A673 (cell line): ENCODE data around the gene SHANK3. TPM values are rescaled to one million over a fixed set of nuclear protein-coding genes. Genes with fewer than 3 reads are reported as not detected.

Experiments
- BruUV-seq: library from RNA; stranded (reverse); fragments of 400-500 nt; replicated peaks from 2 replicates; lab custom pipeline; 2021; lab: Mats Ljungman, UMichigan
- CTCF ChIA-PET: fragments of 300-600 bp; sonication (Branson Sonifier 250); formaldehyde crosslinking; loops from one replicate; lab custom pipeline; 2022; ENCODE audit warnings: antibody characterized with exemption; lab: Charles Lee
- POLR2A ChIA-PET: fragments of 300-600 bp; sonication (Branson Sonifier 250); formaldehyde crosslinking; loops from one replicate; lab custom pipeline; 2022; ENCODE audit warnings: antibody characterized with exemption; ENCODE audit not compliant: low non-redundant PET; lab: Charles Lee
- DNase-seq: peaks from one replicate; pipeline ENCODE4 v3.0.0-alpha.2; 2015; ENCODE audit warnings: low spot score
- H3K27ac ChIP-seq: fragments of 200-600 bp; sonication (generic); 2 replicates; pipeline ENCODE4 v1.5.1; 2016; ENCODE audit warnings: mixed run types, low read depth, mild to moderate bottlenecking, mixed read lengths, antibody characterized with exemption, low read length; ENCODE audit not compliant: poor library complexity, severe bottlenecking
- H3K27me3 ChIP-seq: fragments of 200-600 bp; sonication (generic); replicated peaks from 2 replicates; pipeline ENCODE4 v1.6.1; 2017; ENCODE audit warnings: mixed run types, low read depth, mild to moderate bottlenecking, mixed read lengths, antibody characterized with exemption, low read length; ENCODE audit not compliant: insufficient read depth, poor library complexity
- H3K36me3 ChIP-seq: fragments of 200-600 bp; sonication (generic); 2 replicates; pipeline ENCODE4 v1.6.1; 2016; ENCODE audit warnings: mixed run types, mild to moderate bottlenecking, mixed read lengths, antibody characterized with exemption, low read length; ENCODE audit not compliant: insufficient read depth, poor library complexity, severe bottlenecking
- H3K4me1 ChIP-seq: fragments of 200-600 bp; sonication (generic); 2 replicates; pipeline ENCODE4 v1.6.1; 2017; ENCODE audit warnings: mixed run types, mild to moderate bottlenecking, mixed read lengths, antibody characterized with exemption, low read length; ENCODE audit not compliant: insufficient read depth, poor library complexity, severe bottlenecking
- H3K4me3 ChIP-seq: fragments of 200-600 bp; sonication (generic); 2 replicates; pipeline ENCODE4 v1.5.1; 2016; ENCODE audit warnings: low read depth, mixed run types, mild to moderate bottlenecking, mixed read lengths, low read length; ENCODE audit not compliant: poor library complexity, severe bottlenecking
- H3K9me3 ChIP-seq: fragments of 200-600 bp; sonication (generic); 2 replicates; pipeline ENCODE4 v1.6.1; 2016; ENCODE audit warnings: mixed run types, low read depth, mild to moderate bottlenecking, mixed read lengths, antibody characterized with exemption, low read length; ENCODE audit not compliant: poor library complexity, severe bottlenecking
- EZH2 ChIP-seq: fragments of 200-600 bp; sonication (generic); IDR thresholded peaks from 2 replicates; pipeline ENCODE4 v1.6.1; 2017; ENCODE audit warnings: borderline replicate concordance, low read depth, mild to moderate bottlenecking, mixed read lengths, antibody characterized with exemption, low read length; ENCODE audit not compliant: poor library complexity, severe bottlenecking
- intact Hi-C: fragments of 100-400 bp; cut with micrococcal nuclease; formaldehyde crosslinking; loops from one replicate; pipeline ENCODE4 v1.10.0; 2022; ENCODE audit not compliant: unreplicated experiment
- total RNA-seq: library from RNA; stranded (reverse); gene quantifications from 2 replicates; pipeline ENCODE4 v1.2.3, GENCODE V29; 2021
- TF ChIP-seq, protein P1 (sequence below): fragments of 300-800, 200-600 bp; sonication (generic); conservative IDR thresholded peaks from 2 replicates; pipeline ENCODE4 v1.5.1; 2017; ENCODE audit warnings: low read depth, mild to moderate bottlenecking, antibody characterized with exemption, low read length, moderate library complexity, mixed read lengths

SHANK3 gene
- total RNA-seq, 1 experiment from 2014 or later: 4.4 TPM

DNA sequence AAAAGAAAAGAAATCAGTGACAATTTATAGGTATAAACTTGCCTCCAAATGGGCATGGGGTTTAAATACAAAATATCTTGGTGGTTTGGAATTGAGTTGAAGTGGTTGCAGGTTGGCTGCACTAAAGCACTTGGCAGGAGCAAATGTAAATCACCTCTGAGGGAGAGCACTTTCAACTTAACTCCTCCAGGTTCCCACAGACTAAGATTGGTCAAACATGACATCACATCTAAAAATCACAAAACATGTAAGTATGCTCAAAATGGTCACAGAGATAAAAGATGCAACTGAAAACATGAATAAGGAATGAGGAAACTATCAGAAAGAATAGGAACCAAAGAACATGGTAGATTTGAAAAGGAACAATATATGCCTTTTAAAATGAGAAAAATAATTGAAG, 12.3 kb upstream of the SHANK3 start:
- Histone ChIP-seq H3K4me1 (no peaks in the 10 kb centered on the region), H3K36me3 (no peaks in the 10 kb centered on the region), H3K27me3 (no peaks in the 10 kb centered on the region), H3K4me3 (no peak overlapping the region), H3K9me3 (no peaks in the 10 kb centered on the region), H3K27ac (no peak overlapping the region)
- POLR2A ChIA-PET: no interaction called here
- no TSS peak for BruUV-seq
- TF ChIP-seq, protein P1, sequence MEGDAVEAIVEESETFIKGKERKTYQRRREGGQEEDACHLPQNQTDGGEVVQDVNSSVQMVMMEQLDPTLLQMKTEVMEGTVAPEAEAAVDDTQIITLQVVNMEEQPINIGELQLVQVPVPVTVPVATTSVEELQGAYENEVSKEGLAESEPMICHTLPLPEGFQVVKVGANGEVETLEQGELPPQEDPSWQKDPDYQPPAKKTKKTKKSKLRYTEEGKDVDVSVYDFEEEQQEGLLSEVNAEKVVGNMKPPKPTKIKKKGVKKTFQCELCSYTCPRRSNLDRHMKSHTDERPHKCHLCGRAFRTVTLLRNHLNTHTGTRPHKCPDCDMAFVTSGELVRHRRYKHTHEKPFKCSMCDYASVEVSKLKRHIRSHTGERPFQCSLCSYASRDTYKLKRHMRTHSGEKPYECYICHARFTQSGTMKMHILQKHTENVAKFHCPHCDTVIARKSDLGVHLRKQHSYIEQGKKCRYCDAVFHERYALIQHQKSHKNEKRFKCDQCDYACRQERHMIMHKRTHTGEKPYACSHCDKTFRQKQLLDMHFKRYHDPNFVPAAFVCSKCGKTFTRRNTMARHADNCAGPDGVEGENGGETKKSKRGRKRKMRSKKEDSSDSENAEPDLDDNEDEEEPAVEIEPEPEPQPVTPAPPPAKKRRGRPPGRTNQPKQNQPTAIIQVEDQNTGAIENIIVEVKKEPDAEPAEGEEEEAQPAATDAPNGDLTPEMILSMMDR: no peak
- no peak for TF ChIP-seq EZH2
- intact Hi-C loops: no loop called here
- DNase-seq: no peak
- CTCF ChIA-PET: no interaction called here

DNA sequence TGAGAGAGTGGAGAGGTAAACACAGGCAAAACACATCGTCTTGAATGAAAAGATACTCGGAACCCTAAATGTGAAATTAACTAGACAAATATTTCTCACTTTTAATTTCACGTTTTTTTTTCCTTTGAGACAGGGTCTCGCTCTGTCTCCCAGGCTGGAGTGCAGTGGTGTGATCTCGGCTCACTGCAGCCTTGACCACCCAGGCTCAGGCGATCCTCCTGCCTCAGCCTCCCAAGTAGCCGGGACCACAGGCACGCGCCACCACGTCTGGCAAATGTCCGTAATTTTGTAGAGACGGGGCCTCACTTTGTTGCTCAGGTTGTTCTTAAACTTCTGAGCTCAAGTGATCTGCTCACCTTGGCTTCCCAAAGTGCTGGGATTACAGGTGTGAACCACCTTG, 7.4 kb upstream of the SHANK3 start:
- DNase-seq: no peak
- Histone ChIP-seq H3K4me3 (no peak overlapping the region), H3K4me1 (no peaks in the 10 kb centered on the region), H3K36me3 (no peaks in the 10 kb centered on the region), H3K27me3 (peaks cover 8% of the 10 kb centered on the region), H3K9me3 (no peaks in the 10 kb centered on the region), H3K27ac (no peak overlapping the region)
- ChIA-PET POLR2A (no interaction called here), CTCF (no interaction called here)
- BruUV-seq: no TSS peak
- intact Hi-C loops: no loop called here
- TF ChIP-seq, protein P1: no peak
- no peak for TF ChIP-seq EZH2

DNA sequence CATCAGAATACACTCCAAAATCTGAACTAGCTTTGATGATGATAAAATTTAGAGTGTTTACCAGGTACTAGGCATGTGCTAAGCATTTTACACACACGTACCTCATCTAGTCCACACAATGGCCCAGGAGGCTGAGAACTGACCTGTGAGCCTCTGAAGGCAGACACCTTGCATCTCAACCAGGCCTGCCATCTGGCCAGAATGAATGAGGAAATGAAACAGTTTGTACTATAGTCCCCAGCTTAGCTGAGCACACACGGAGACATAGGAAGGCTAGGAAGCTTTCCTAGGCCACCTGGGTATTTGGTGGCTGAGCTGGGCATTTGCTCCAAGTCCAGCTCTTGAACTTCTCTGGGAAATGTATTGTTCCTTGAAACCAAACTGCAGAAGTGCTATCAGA, 6.9 kb upstream of the SHANK3 start:
- H3K27ac ChIP-seq: no peak overlapping the region
- no peaks in the 10 kb centered on the region for H3K9me3 ChIP-seq
- ChIA-PET CTCF (no interaction called here), POLR2A (no interaction called here)
- no TSS peak for BruUV-seq
- no peak for TF ChIP-seq EZH2
- TF ChIP-seq, protein P1: no peak
- H3K4me1 ChIP-seq: no peaks in the 10 kb centered on the region
- H3K27me3 ChIP-seq: peaks cover 8% of the 10 kb centered on the region
- no peak for DNase-seq
- no peak overlapping the region for H3K4me3 ChIP-seq
- intact Hi-C loops: no loop called here
- H3K36me3 ChIP-seq: no peaks in the 10 kb centered on the region
